HEK293 (cell line): ENCODE results near the gene ABCC11.
"Not testable (repeated sequence)": the region's sequence is repeated elsewhere in the genome, so short reads cannot be mapped to it uniquely, and the experiment has no call there.

Source experiments
- CTCF ChIP-seq: fragments of 450-650 bp; formaldehyde crosslinking; IDR thresholded peaks from 2 replicates; pipeline ENCODE4 v1.5.1; 2016; ENCODE audit warnings: missing biosample characterization, missing genetic modification characterization
- ELK4 ChIP-seq: IDR thresholded peaks from 2 replicates; pipeline ENCODE4 v1.6.1; 2011; ENCODE audit warnings: mild to moderate bottlenecking, low read depth, low read length, borderline replicate concordance
- TCF7L2 ChIP-seq: IDR thresholded peaks from 2 replicates; pipeline ENCODE4 v1.6.1; 2011; ENCODE audit warnings: low read depth, mild to moderate bottlenecking, inconsistent platforms, low read length, moderate library complexity, borderline replicate concordance
- WT1 ChIP-seq: fragments of 450-650 bp; formaldehyde crosslinking; IDR thresholded peaks from 2 replicates; pipeline ENCODE4 v1.5.1; 2016; ENCODE audit warnings: missing biosample characterization, missing genetic modification characterization
- ZBTB49 ChIP-seq: fragments of 450-650 bp; formaldehyde crosslinking; IDR thresholded peaks from 2 replicates; pipeline ENCODE4 v1.5.1; 2016; ENCODE audit warnings: missing biosample characterization, missing genetic modification characterization, low read depth
- ZNF548 ChIP-seq: fragments of 450-650 bp; formaldehyde crosslinking; IDR thresholded peaks from 2 replicates; pipeline ENCODE4 v1.5.1; 2016; ENCODE audit warnings: missing biosample characterization, missing genetic modification characterization
- ZNF560 ChIP-seq: fragments of 450-650 bp; formaldehyde crosslinking; IDR thresholded peaks from 2 replicates; pipeline ENCODE4 v1.5.1; 2017; ENCODE audit warnings: missing biosample characterization, missing genetic modification characterization, borderline replicate concordance
- ZNF585B ChIP-seq: fragments of 450-650 bp; formaldehyde crosslinking; IDR thresholded peaks from 2 replicates; pipeline ENCODE4 v1.5.1; 2016; ENCODE audit warnings: missing biosample characterization, missing genetic modification characterization
- ZNF600 ChIP-seq: fragments of 450-650 bp; formaldehyde crosslinking; IDR thresholded peaks from 2 replicates; pipeline ENCODE4 v1.5.1; 2016; ENCODE audit warnings: missing biosample characterization, missing genetic modification characterization
- TF ChIP-seq, protein P1 (sequence below): fragments of 450-650 bp; formaldehyde crosslinking; IDR thresholded peaks from 2 replicates; pipeline ENCODE4 v1.5.1; 2016; ENCODE audit warnings: missing biosample characterization, missing genetic modification characterization

DNA sequence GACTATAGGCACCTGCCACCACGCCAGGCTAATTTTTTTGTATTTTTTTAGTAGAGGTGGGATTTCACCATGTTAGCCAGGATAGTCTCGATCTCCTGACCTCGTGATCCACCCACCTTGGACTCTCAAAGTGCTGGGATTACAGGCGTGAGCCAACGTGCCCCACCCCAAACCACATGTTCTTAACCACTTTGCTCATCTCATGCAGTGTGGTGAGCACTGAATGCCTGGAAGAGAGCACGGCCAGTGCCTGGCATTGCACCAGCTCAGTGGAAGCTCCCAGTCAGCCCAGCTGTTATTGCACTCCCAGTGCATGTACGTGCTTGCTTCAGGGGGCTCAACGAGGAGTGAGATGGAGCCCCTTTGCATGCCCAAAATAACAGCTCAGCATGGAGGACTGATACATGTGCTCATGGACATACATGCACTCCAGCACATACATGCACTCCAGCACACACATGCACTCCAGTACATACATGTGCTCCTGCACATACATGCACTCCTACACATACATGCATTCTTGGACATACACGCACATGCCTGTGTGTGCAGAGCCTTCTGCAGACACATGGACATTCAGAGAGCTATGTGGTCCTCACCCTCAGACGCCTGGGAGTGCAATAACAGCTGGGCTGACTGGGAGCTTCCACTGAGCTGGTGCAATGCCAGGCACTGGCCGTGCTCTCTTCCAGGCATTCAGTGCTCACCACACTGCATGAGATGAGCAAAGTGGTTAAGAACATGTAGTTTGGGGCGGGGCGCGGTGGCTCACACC lies 65.4 kb downstream of the ABCC11 start:
- TF ChIP-seq CTCF (tag by site-specific recombination); ZNF600 (tag by site-specific recombination); ZNF560 (tag by site-specific recombination); ZNF548; ELK4; TCF7L2; ZBTB49 (tag by site-specific recombination); WT1 (tag by site-specific recombination); ZNF585B (tag by site-specific recombination): not testable (repeated sequence)
- TF ChIP-seq, protein P1, sequence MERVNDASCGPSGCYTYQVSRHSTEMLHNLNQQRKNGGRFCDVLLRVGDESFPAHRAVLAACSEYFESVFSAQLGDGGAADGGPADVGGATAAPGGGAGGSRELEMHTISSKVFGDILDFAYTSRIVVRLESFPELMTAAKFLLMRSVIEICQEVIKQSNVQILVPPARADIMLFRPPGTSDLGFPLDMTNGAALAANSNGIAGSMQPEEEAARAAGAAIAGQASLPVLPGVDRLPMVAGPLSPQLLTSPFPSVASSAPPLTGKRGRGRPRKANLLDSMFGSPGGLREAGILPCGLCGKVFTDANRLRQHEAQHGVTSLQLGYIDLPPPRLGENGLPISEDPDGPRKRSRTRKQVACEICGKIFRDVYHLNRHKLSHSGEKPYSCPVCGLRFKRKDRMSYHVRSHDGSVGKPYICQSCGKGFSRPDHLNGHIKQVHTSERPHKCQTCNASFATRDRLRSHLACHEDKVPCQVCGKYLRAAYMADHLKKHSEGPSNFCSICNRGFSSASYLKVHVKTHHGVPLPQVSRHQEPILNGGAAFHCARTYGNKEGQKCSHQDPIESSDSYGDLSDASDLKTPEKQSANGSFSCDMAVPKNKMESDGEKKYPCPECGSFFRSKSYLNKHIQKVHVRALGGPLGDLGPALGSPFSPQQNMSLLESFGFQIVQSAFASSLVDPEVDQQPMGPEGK: not testable (repeated sequence)
